Mesodermal cell (in vitro differentiated cells): ENCODE measurements around the gene FZR1.

ENCODE experiments used
- H3K27ac ChIP-seq: 2 replicates; pipeline ENCODE4 v1.7.0; 2013; ENCODE audit warnings: mild to moderate bottlenecking, low read depth, low read length, moderate library complexity; ENCODE audit not compliant: severe bottlenecking
- H3K36me3 ChIP-seq: 2 replicates; pipeline ENCODE4 v1.7.1; 2013; ENCODE audit warnings: mild to moderate bottlenecking, low read length, moderate library complexity; ENCODE audit not compliant: control insufficient read depth, insufficient read depth
- H3K4me1 ChIP-seq: one replicate; pipeline ENCODE4 v1.7.1; 2013; ENCODE audit warnings: mild to moderate bottlenecking, low read length; ENCODE audit not compliant: insufficient read depth, control insufficient read depth, poor library complexity, severe bottlenecking
- H3K4me3 ChIP-seq: 2 replicates; pipeline ENCODE4 v1.7.0; 2013; ENCODE audit warnings: low read length, control low read depth, mild to moderate bottlenecking; ENCODE audit not compliant: insufficient read depth, poor library complexity, severe bottlenecking; ENCODE audit errors: extremely low read depth
- H3K9me3 ChIP-seq: 2 replicates; pipeline ENCODE4 v1.7.1; 2013; ENCODE audit warnings: mild to moderate bottlenecking, low read length, moderate library complexity; ENCODE audit not compliant: control insufficient read depth
- WGBS, 2 experiments: methylation state at CpG; one replicate each; pipeline ENCODE4 v1.1.5; 2013; ENCODE audit warnings: missing lambda C conversion rate in 2 of 2; ENCODE audit not compliant: insufficient coverage in 2 of 2; 5-methylcytosine and 5-hydroxymethylcytosine counted together

FZR1 gene

GRCh38 chr19:3464587-3465235 lies 41.4 kb upstream of the FZR1 start:
- Histone ChIP-seq H3K4me1 (peaks cover 12% of the 10 kb centered on the region), H3K36me3 (no peaks in the 10 kb centered on the region), H3K9me3 (peaks cover 7% of the 10 kb centered on the region), H3K27ac (no peak overlapping the region), H3K4me3 (no peak overlapping the region)
- WGBS, 2 experiments: 0 to 2% methylated on average over 4 to 8 of the region's 31 CpGs

DNA sequence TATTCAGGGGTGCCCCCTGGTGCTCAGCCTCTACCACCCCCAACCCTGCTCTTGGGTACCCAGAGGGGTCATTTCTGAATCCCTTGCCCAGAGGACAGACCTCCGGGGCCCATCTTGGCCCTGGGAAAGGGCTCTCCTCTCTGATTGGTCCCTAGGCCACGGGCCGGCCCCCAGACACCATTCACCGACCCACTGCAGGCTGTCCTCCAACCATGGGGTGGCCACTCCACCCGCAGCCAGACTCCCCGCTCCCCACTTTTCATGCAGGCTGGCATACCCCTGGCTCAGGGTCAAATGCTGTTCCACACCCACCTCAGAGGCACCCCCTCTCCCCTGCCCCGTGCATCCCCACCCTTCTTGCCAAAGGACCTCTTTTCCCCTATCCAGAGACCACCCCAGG lies 40.6 kb upstream of the FZR1 start:
- H3K4me3 ChIP-seq: no peak overlapping the region
- H3K9me3 ChIP-seq: peaks cover 7% of the 10 kb centered on the region
- H3K27ac ChIP-seq: no peak overlapping the region
- 43 to 46% methylated on average over 7 of the region's 7 CpGs for WGBS, 2 experiments
- peaks cover 12% of the 10 kb centered on the region for H3K4me1 ChIP-seq
- H3K36me3 ChIP-seq: no peaks in the 10 kb centered on the region

DNA sequence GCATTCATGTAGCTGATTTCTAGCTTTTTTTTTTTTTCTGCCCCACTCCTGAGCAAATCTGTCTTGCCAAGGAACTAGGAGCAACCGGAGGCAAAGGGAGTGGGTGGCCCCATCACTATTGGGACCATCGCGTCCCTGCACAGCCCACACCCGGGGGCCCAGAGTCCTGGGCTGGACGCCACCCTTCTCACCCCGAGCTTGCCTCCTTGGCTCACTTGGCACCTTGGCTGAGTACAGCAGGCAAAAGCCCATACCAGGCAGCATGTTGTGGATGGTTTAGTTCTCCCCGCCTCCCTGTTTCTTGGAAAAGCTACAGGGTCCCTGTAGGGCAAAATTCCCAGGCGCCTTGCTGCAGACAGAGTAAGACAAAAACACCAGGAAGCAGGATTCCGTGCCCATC lies 39.5 kb upstream of the FZR1 start:
- WGBS, 2 experiments: 90 to 96% methylated on average over 6 to 9 of the region's 9 CpGs
- no peak overlapping the region for H3K27ac ChIP-seq

GRCh38 chr19:3467437-3468198 lies 38.5 kb upstream of the FZR1 start:
- H3K9me3 ChIP-seq: peaks cover 7% of the 10 kb centered on the region
- no peak overlapping the region for H3K27ac ChIP-seq
- no peak overlapping the region for H3K4me3 ChIP-seq
- H3K36me3 ChIP-seq: no peaks in the 10 kb centered on the region
- H3K4me1 ChIP-seq: peaks cover 12% of the 10 kb centered on the region
- 88 to 94% methylated on average over 8 to 9 of the region's 10 CpGs for WGBS, 2 experiments

More for the DNA sequence above, 39.5 kb upstream of the FZR1 start:
- H3K9me3 ChIP-seq: peaks cover 7% of the 10 kb centered on the region
- H3K4me3 ChIP-seq: no peak overlapping the region
- peaks cover 12% of the 10 kb centered on the region for H3K4me1 ChIP-seq
- H3K36me3 ChIP-seq: no peaks in the 10 kb centered on the region

- H3K4me3 ChIP-seq: no peak overlapping the region
- no peak overlapping the region for H3K27ac ChIP-seq
- peaks cover 12% of the 10 kb centered on the region for H3K4me1 ChIP-seq
- H3K9me3 ChIP-seq: peaks cover 7% of the 10 kb centered on the region
- 90% methylated on average over 2 of the region's 3 CpGs; no CpG with 5 or more reads in 1 of the 2 experiments for WGBS, 2 experiments
- H3K36me3 ChIP-seq: no peaks in the 10 kb centered on the region
These were observed 37.9 kb upstream of the FZR1 start for GRCh38 chr19:3468211-3468610.

- Histone ChIP-seq H3K27ac (no peak overlapping the region), H3K36me3 (no peaks in the 10 kb centered on the region), H3K4me3 (no peak overlapping the region), H3K9me3 (peaks cover 7% of the 10 kb centered on the region), H3K4me1 (peaks cover 4% of the 10 kb centered on the region)
- 67 to 77% methylated on average over 12 to 13 of the region's 14 CpGs for WGBS, 2 experiments
These were observed 36.2 kb upstream of the FZR1 start for GRCh38 chr19:3469638-3470499.

GRCh38 chr19:3470500-3471128 lies 35.5 kb upstream of the FZR1 start:
- Histone ChIP-seq H3K27ac (no peak overlapping the region), H3K9me3 (peaks cover 7% of the 10 kb centered on the region), H3K36me3 (no peaks in the 10 kb centered on the region), H3K4me1 (peaks cover under 1% of the 10 kb centered on the region), H3K4me3 (no peak overlapping the region)
- 77 to 84% methylated on average over 7 to 11 of the region's 11 CpGs for WGBS, 2 experiments

GRCh38 chr19:3471954-3472655 lies 34.0 kb upstream of the FZR1 start:
- Histone ChIP-seq H3K27ac (no peak overlapping the region), H3K36me3 (no peaks in the 10 kb centered on the region), H3K4me3 (no peak overlapping the region), H3K9me3 (peaks cover 7% of the 10 kb centered on the region), H3K4me1 (no peaks in the 10 kb centered on the region)
- 54 to 62% methylated on average over 10 to 12 of the region's 24 CpGs for WGBS, 2 experiments

DNA sequence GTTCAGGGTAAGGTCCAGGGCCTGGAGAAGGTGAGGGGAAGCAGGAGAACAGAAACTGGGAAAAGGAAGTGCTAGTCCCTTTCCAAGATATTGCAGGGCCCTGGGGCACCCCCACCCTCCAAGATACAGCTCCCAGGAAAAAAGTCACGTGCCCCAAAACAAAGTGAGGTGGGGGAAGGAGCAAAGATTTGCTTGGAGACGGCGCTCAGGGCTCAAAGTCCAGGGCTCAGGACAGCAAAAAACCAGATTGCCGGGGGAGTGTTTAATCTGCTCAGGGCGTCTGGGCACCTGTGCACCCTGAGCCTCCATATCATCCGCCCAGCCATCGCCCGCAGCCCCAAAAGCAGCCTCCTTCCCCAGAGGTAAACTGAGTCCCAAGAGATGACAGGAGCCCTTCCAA lies 32.1 kb upstream of the FZR1 start:
- Histone ChIP-seq H3K36me3 (no peaks in the 10 kb centered on the region), H3K27ac (no peak overlapping the region), H3K4me3 (no peak overlapping the region), H3K4me1 (no peaks in the 10 kb centered on the region), H3K9me3 (no peaks in the 10 kb centered on the region)
- WGBS, 2 experiments: 84 to 86% methylated on average over 7 to 8 of the region's 8 CpGs

GRCh38 chr19:3474614-3475013 lies 31.5 kb upstream of the FZR1 start:
- Histone ChIP-seq H3K36me3 (no peaks in the 10 kb centered on the region), H3K9me3 (no peaks in the 10 kb centered on the region), H3K4me3 (no peak overlapping the region), H3K27ac (no peak overlapping the region), H3K4me1 (no peaks in the 10 kb centered on the region)
- WGBS, 2 experiments: 79% methylated on average over 2 of the region's 2 CpGs
